Vagina (tissue), 2 donors: ENCODE data around the gene TMEM245. TPM values are rescaled to one million over a fixed set of nuclear protein-coding genes. Genes with fewer than 3 reads are reported as not detected.

Source experiments
- DNase-seq, 2 donors: peaks; one replicate each; pipeline ENCODE4 v3.0.0-alpha.2; 2017; ENCODE audit errors: extremely low spot score in 2 of 2
- H3K27ac ChIP-seq: fragments of 200-600 bp; sonication (generic); one replicate; pipeline ENCODE4 v1.5.1; 2019
- H3K27me3 ChIP-seq: fragments of 200-600 bp; sonication (generic); one replicate; pipeline ENCODE4 v1.5.1; 2019
- H3K36me3 ChIP-seq, 2 donors: fragments of 200-600 bp; sonication (generic); one replicate each; pipeline ENCODE4 v1.5.1; 2017 to 2019
- H3K4me1 ChIP-seq: fragments of 200-600 bp; sonication (generic); one replicate; pipeline ENCODE4 v1.5.1; 2019
- H3K4me3 ChIP-seq, 2 donors: fragments of 200-600 bp; sonication (generic); 1 replicate in 1 of 2; 2 replicates in 1 of 2; pipeline ENCODE4 v1.5.1; 2016 to 2019
- H3K9me3 ChIP-seq: fragments of 200-600 bp; sonication (generic); one replicate; pipeline ENCODE4 v1.5.1; 2019
- CTCF ChIP-seq, 3 experiments: fragments of 450-650 bp in 2 of 3; fragments of 200-600 bp in 1 of 3; sonication (generic) in 1 of 3; IDR thresholded peaks; one replicate each; pipeline ENCODE4 v1.5.1; 2017 to 2019; ENCODE audit warnings: antibody characterized with exemption in 3 of 3, mild to moderate bottlenecking in 2 of 3, moderate library complexity in 2 of 3
- POLR2A ChIP-seq, 2 donors: fragments of 450-650 bp; IDR thresholded peaks; one replicate each; pipeline ENCODE4 v1.6.1; 2017; ENCODE audit warnings: antibody characterized with exemption in 2 of 2, mild to moderate bottlenecking in 2 of 2, moderate library complexity in 2 of 2
- POLR2AphosphoS5 ChIP-seq, 2 donors: sonication (generic); formaldehyde crosslinking; IDR thresholded peaks; one replicate each; pipeline ENCODE4 v1.9.0; 2017; ENCODE audit warnings: antibody characterized with exemption in 2 of 2, mild to moderate bottlenecking in 2 of 2, low read depth in 1 of 2; ENCODE audit not compliant: insufficient read depth in 1 of 2
- intact Hi-C: fragments of 100-400 bp; cut with DNase I; formaldehyde crosslinking; loops from one replicate; pipeline ENCODE4 v1.15.1; 2023
- total RNA-seq: library from RNA; depleted of rRNA; stranded (reverse); fragments of >200 nt; gene quantifications from one replicate; pipeline ENCODE4 v1.2.3, GENCODE V29; 2016

TMEM245 gene
- total RNA-seq, 1 donor from 2014 or later: 47.4 TPM

- TF ChIP-seq CTCF (IDR thresholded peaks at IDR 0.05) (no peak), POLR2A (IDR thresholded peaks at IDR 0.05) (no peak), POLR2AphosphoS5 (IDR thresholded peaks at IDR 0.05; ENCODE audit: insufficient read depth in 1 of 2, low read depth in 1 of 2) (no peak)
- peaks cover 0 to 4% of the 10 kb centered on the region in 2 donors for H3K36me3 ChIP-seq
- DNase-seq: no peak
Measured at GRCh38 chr9:109026306-109026705, 93.4 kb downstream of the TMEM245 start.

GRCh38 chr9:109022873-109023272 is 96.9 kb downstream of the TMEM245 start:
- intact Hi-C loops: no loop called here
- Histone ChIP-seq H3K27me3 (no peaks in the 10 kb centered on the region), H3K4me3 (no peak overlapping the region), H3K27ac (no peak overlapping the region), H3K36me3 (peaks cover 0 to 4% of the 10 kb centered on the region in 2 donors), H3K4me1 (peaks cover 14% of the 10 kb centered on the region), H3K9me3 (no peaks in the 10 kb centered on the region)
- no peak for DNase-seq
- TF ChIP-seq CTCF (IDR thresholded peaks at IDR 0.05): no peak
- TF ChIP-seq POLR2A (IDR thresholded peaks at IDR 0.05): no peak
- no peak for TF ChIP-seq POLR2AphosphoS5 (IDR thresholded peaks at IDR 0.05; ENCODE audit: insufficient read depth in 1 of 2, low read depth in 1 of 2)

More at GRCh38 chr9:109026306-109026705, 93.4 kb downstream of the TMEM245 start:
- Histone ChIP-seq H3K27me3 (no peaks in the 10 kb centered on the region), H3K4me1 (peaks cover 14% of the 10 kb centered on the region), H3K4me3 (no peak overlapping the region), H3K27ac (no peak overlapping the region), H3K9me3 (no peaks in the 10 kb centered on the region)
- intact Hi-C loops: no loop called here

GRCh38 chr9:109020581-109021511 is 98.9 kb downstream of the TMEM245 start:
- intact Hi-C loops: no loop called here

GRCh38 chr9:109020113-109020512 is 99.6 kb downstream of the TMEM245 start:
- H3K4me1 ChIP-seq: no peaks in the 10 kb centered on the region
- H3K4me3 ChIP-seq: no peak overlapping the region
- TF ChIP-seq CTCF (IDR thresholded peaks at IDR 0.05) (no peak), POLR2A (IDR thresholded peaks at IDR 0.05) (no peak), POLR2AphosphoS5 (IDR thresholded peaks at IDR 0.05; ENCODE audit: insufficient read depth in 1 of 2, low read depth in 1 of 2) (no peak)
- no peaks in the 10 kb centered on the region for H3K27me3 ChIP-seq
- intact Hi-C loops: no loop called here
- no peaks in the 10 kb centered on the region for H3K9me3 ChIP-seq
- no peaks in the 10 kb centered on the region for H3K36me3 ChIP-seq
- DNase-seq: no peak
- H3K27ac ChIP-seq: no peak overlapping the region

More at GRCh38 chr9:109020581-109021511, 98.9 kb downstream of the TMEM245 start:
- Histone ChIP-seq H3K27me3 (no peaks in the 10 kb centered on the region), H3K4me3 (no peak overlapping the region), H3K27ac (no peak overlapping the region), H3K36me3 (peaks cover 0 to 2% of the 10 kb centered on the region in 2 donors), H3K9me3 (no peaks in the 10 kb centered on the region), H3K4me1 (no peaks in the 10 kb centered on the region)
- DNase-seq: no peak
- TF ChIP-seq POLR2A (IDR thresholded peaks at IDR 0.05): no peak
- no peak for TF ChIP-seq CTCF (IDR thresholded peaks at IDR 0.05)
- TF ChIP-seq POLR2AphosphoS5 (IDR thresholded peaks at IDR 0.05; ENCODE audit: insufficient read depth in 1 of 2, low read depth in 1 of 2): no peak

GRCh38 chr9:109019420-109019819 is 100.3 kb downstream of the TMEM245 start:
- no peaks in the 10 kb centered on the region for H3K9me3 ChIP-seq
- no peak overlapping the region for H3K27ac ChIP-seq
- intact Hi-C loops: no loop called here
- no peaks in the 10 kb centered on the region for H3K4me1 ChIP-seq
- no peaks in the 10 kb centered on the region for H3K36me3 ChIP-seq
- no peak for TF ChIP-seq POLR2AphosphoS5 (IDR thresholded peaks at IDR 0.05; ENCODE audit: insufficient read depth in 1 of 2, low read depth in 1 of 2)
- no peak for TF ChIP-seq CTCF (IDR thresholded peaks at IDR 0.05)
- TF ChIP-seq POLR2A (IDR thresholded peaks at IDR 0.05): no peak
- no peaks in the 10 kb centered on the region for H3K27me3 ChIP-seq
- no peak for DNase-seq
- no peak overlapping the region for H3K4me3 ChIP-seq
